Calu3 (cell line): ENCODE data around the gene EFNA1. TPM values are rescaled to one million over a fixed set of nuclear protein-coding genes. Genes with fewer than 3 reads are reported as not detected.

ENCODE experiments used
- BruUV-seq: library from RNA; stranded (reverse); fragments of 400-500 nt; replicated peaks from 2 replicates; lab custom pipeline; 2021; lab: Mats Ljungman, UMichigan
- CTCF ChIA-PET: fragments of 300-600 bp; sonication (Branson Sonifier 250); formaldehyde crosslinking; loops from one replicate; lab custom pipeline; 2022; ENCODE audit warnings: antibody characterized with exemption; lab: Charles Lee
- DNase-seq: peaks from one replicate; pipeline ENCODE4 v3.0.0; 2022
- H3K27ac Mint-ChIP-seq: one replicate; pipeline ENCODE4 v1.8.0; 2022; ENCODE audit warnings: mixed read lengths; ENCODE audit not compliant: unreplicated experiment
- H3K27me3 Mint-ChIP-seq: one replicate; pipeline ENCODE4 v1.8.0; 2022; ENCODE audit warnings: mixed read lengths; ENCODE audit not compliant: unreplicated experiment
- H3K36me3 Mint-ChIP-seq: one replicate; pipeline ENCODE4 v1.8.0; 2022; ENCODE audit warnings: mild to moderate bottlenecking, moderate library complexity, mixed read lengths; ENCODE audit not compliant: insufficient read depth, unreplicated experiment
- H3K4me1 Mint-ChIP-seq: one replicate; pipeline ENCODE4 v1.8.0; 2022; ENCODE audit warnings: mild to moderate bottlenecking, low read depth, mixed read lengths; ENCODE audit not compliant: unreplicated experiment
- H3K4me3 Mint-ChIP-seq: one replicate; pipeline ENCODE4 v1.8.0; 2022; ENCODE audit warnings: mild to moderate bottlenecking, low read depth, moderate library complexity, mixed read lengths; ENCODE audit not compliant: unreplicated experiment
- H3K9me3 Mint-ChIP-seq: one replicate; pipeline ENCODE4 v1.8.0; 2022; ENCODE audit warnings: low read depth, mixed read lengths; ENCODE audit not compliant: unreplicated experiment
- intact Hi-C: fragments of 100-400 bp; cut with micrococcal nuclease; formaldehyde crosslinking; loops from one replicate; pipeline ENCODE4 v1.10.0; 2022; ENCODE audit not compliant: unreplicated experiment
- total RNA-seq: library from RNA; stranded (reverse); gene quantifications from 2 replicates; pipeline ENCODE4 v1.2.3, GENCODE V29; 2022
- TF ChIP-seq, protein P1 (sequence below): fragments of 200-600 bp; IDR thresholded peaks from one replicate; pipeline ENCODE4 v1.8.0; 2022; ENCODE audit warnings: antibody characterized with exemption; ENCODE audit not compliant: unreplicated experiment

Gene EFNA1
- total RNA-seq, 1 experiment from 2014 or later: 41.7 TPM

DNA sequence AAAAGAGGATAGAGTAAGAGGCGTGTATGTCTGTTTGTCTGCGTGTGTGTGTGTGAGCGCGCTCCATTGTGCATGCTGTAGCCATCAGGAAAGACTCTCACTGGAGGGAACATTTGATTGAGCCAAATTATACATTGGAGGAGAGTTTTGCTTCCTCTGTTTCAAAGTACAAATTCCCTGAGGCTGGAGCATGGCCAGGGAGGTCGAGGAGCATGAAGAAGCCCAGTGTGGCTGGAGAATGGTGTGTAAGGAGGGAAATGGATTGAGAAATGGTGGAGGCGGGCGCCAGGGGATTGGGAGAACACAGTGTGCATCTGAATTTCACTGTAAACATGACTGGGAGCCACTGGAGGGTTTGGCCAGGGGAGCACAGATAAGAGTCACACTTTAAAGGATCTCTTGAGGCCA lies 22.1 kb upstream of the EFNA1 start:
- intact Hi-C loops: no loop called here
- Mint-ChIP-seq H3K27ac (no peak overlapping the region), H3K27me3 (peaks cover 23% of the 10 kb centered on the region), H3K4me1 (no peaks in the 10 kb centered on the region), H3K9me3 (no peaks in the 10 kb centered on the region), H3K36me3 (no peaks in the 10 kb centered on the region), H3K4me3 (no peak overlapping the region)
- no peak for DNase-seq
- CTCF ChIA-PET: no interaction called here
- BruUV-seq: no TSS peak
- TF ChIP-seq, protein P1, sequence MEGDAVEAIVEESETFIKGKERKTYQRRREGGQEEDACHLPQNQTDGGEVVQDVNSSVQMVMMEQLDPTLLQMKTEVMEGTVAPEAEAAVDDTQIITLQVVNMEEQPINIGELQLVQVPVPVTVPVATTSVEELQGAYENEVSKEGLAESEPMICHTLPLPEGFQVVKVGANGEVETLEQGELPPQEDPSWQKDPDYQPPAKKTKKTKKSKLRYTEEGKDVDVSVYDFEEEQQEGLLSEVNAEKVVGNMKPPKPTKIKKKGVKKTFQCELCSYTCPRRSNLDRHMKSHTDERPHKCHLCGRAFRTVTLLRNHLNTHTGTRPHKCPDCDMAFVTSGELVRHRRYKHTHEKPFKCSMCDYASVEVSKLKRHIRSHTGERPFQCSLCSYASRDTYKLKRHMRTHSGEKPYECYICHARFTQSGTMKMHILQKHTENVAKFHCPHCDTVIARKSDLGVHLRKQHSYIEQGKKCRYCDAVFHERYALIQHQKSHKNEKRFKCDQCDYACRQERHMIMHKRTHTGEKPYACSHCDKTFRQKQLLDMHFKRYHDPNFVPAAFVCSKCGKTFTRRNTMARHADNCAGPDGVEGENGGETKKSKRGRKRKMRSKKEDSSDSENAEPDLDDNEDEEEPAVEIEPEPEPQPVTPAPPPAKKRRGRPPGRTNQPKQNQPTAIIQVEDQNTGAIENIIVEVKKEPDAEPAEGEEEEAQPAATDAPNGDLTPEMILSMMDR: no peak

DNA sequence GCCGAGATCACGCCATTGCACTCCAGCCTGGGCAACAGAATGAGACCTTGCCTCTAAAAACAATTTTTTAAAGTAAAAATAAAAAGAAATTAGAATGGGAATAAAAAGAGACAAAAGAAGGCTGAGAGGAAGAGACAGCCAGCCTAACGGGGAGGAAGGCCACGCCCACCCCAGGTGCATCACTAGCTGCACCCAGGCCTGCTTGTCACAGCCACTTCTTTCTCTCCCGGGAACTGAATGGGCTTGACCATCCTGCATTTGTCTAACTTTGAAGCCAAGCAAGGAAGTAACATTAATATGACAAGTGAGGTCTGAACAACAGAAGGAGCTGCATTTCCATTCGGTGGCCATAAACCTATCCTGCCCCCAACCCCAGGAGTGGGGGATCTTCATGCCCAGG lies 20.8 kb upstream of the EFNA1 start:
- H3K36me3 Mint-ChIP-seq: no peaks in the 10 kb centered on the region
- H3K4me3 Mint-ChIP-seq: no peak overlapping the region
- BruUV-seq: no TSS peak
- TF ChIP-seq, protein P1: no peak
- peaks cover 23% of the 10 kb centered on the region for H3K27me3 Mint-ChIP-seq
- no peak overlapping the region for H3K27ac Mint-ChIP-seq
- DNase-seq: no peak
- CTCF ChIA-PET: interaction anchor here (1.1 kb wide), 1 partner anchor 22 kb away, joined by 3 read pairs; no protein-coding TSS in a partner anchor
- H3K4me1 Mint-ChIP-seq: no peaks in the 10 kb centered on the region
- intact Hi-C loops: no loop called here
- no peaks in the 10 kb centered on the region for H3K9me3 Mint-ChIP-seq

DNA sequence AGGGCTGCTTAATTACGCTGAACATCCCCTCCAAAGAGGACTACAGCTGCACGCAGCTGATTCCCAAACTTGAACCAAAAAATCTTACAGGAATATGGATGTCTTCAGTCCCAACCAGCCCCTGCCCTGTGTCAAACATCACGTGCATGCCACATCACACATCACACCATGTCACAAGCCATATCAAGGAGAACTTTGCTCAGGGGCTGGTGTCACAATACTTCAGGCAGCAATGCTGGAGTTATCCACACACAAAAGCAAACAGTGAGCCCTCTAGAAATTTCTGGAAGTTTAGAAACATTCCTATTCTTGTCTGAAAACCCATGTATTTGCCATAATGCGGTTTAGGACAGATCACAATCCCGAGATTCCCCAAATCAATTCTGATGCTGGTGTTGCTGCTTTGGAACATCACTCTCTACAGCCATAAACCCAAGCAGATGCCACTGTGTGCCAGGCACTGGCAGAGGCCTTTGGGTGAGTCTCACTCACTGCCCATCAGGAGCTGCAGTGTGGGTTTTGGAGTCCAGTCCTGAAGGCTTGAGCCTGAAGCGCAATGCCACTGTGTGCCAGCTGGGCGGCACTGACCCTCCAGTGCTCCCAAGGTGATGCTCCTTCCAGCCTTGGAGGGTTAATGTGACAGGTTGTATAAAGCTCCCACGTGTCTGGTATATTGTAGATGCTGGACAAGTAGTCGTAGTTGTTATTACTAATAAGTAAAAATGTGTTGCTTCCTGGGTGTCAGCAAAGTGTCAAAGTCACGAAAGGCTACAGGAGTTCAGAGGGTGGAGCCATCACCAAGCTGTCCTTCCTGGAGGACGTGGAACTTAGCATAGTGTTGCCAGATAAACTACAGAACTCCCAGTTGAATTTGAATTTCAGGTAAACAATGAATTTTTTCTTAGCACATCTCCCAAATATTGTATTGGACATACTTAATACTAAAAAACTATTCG lies 20.1 kb upstream of the EFNA1 start:
- BruUV-seq: no TSS peak
- Mint-ChIP-seq H3K4me3 (no peak overlapping the region), H3K27ac (no peak overlapping the region), H3K27me3 (peaks cover 23% of the 10 kb centered on the region), H3K4me1 (no peaks in the 10 kb centered on the region), H3K9me3 (no peaks in the 10 kb centered on the region), H3K36me3 (no peaks in the 10 kb centered on the region)
- TF ChIP-seq, protein P1: no peak
- CTCF ChIA-PET: interaction anchor here (0.6 to 1.1 kb wide), 4 partner anchors 23 to 406 kb away, joined by 3 to 6 read pairs (median 4); partner anchors contain the start of gene KRTCAP2
- DNase-seq: no peak
- intact Hi-C loops: no loop called here

DNA sequence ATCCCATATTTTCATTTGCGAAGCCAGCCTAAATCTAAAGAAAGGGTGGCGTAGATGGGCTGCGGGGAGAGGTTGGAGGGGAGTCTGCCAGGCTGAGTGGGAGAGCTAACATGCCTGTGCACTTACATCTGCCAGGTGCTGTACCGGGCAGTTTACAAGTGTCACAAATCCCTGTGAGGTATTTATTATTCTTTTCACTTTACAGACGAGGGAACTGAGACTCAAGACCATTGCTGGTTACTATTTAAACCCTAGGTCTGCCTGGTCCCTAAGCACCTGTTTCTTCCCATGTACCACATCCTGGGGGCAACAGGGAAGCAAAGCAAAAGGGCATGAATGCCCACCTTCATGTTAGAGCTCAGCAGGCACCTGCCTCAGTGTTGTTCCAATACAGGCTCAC lies 19.4 kb upstream of the EFNA1 start:
- H3K36me3 Mint-ChIP-seq: no peaks in the 10 kb centered on the region
- no peaks in the 10 kb centered on the region for H3K9me3 Mint-ChIP-seq
- TF ChIP-seq, protein P1: no peak
- H3K4me3 Mint-ChIP-seq: no peak overlapping the region
- no TSS peak for BruUV-seq
- CTCF ChIA-PET: interaction anchor here (0.6 to 0.9 kb wide), 3 partner anchors 59 to 405 kb away, joined by 4 to 6 read pairs (median 4); partner anchors contain the start of gene KRTCAP2
- H3K27ac Mint-ChIP-seq: no peak overlapping the region
- intact Hi-C loops: no loop called here
- H3K27me3 Mint-ChIP-seq: peaks cover 23% of the 10 kb centered on the region
- no peaks in the 10 kb centered on the region for H3K4me1 Mint-ChIP-seq
- DNase-seq: no peak
